Kasumi-1 (cell line): ENCODE data around the gene BCL10.

Experiments
- DNase-seq, 2 experiments: peaks; one replicate each; lab custom pipeline; 2025; lab: John Stamatoyannopoulos, UW

Gene BCL10

DNA sequence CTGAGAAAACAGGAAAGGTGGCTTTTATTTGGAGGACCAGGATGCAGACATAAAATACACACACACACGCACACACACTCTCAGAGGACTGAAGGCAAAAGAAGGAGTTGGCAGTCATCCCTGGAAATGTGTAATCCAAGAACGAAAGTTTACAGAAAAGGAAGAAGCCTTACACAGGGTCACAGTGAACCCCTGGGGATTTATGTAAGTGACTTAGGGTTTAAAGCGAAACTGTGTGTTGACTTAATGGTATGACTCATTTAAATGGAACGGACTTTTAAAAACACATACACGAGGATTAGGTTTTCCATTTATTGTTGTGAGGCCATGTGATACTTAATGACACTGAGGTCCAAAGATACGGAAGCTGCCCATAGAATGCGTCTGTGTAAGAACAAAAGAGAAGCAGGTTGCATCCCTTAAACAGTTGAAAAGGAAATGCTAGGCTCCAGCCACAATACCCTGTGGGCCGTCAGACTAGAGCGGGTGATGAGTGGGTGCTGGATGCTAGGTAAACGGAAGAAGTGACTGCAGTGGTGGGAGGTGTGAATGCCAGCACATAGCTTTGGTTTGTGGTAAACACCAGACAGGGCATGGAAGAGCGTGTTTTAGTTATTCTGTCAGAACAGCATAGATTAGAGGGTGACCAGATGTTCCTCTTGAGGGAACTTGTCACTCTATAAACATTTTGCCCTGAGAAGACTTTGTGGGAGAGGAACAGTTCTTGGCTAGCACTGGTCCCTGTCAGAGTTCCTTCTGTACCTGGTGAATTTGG lies 21.6 kb upstream of the BCL10 start:
- DNase-seq, result no peak

DNA sequence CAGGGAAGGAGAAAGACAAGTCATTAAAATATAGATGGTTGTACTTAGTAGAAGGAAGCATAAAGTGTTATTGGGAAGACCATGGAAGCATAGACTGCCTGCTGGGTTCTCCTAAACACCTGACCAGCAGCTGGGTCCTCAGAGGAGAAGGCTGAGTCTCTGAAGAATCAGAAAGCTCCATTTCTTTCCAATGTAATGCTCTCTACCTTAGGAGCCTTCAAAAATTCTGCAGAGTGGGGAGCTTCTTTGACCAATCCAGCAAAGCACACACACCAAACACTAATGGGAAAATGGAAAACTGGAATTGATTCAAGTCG lies 21.1 kb upstream of the BCL10 start:
- DNase-seq, result no peak

GRCh38 chr1:85296980-85297379 lies 20.5 kb upstream of the BCL10 start:
- no peak for DNase-seq

DNA sequence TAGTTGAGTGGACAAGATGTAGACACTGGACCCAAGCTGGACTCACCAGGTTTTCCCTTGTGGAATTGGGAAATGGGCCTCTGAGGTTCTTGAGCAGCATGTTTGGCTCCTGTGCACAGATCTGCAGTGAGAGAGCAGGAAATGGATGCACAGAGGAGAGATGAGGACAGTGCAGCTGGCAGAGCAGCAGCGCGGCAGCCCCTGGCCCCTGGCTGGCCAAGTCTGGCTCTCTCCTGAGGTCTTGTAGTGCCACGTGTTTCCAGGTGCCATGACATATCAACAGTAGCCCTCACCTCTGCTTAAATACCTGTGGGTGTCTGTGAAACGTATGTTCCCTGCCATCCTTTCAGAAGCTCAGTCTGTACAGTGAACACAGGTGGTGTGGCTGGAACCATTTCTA lies 19.2 kb upstream of the BCL10 start:
- DNase-seq, result no peak

DNA sequence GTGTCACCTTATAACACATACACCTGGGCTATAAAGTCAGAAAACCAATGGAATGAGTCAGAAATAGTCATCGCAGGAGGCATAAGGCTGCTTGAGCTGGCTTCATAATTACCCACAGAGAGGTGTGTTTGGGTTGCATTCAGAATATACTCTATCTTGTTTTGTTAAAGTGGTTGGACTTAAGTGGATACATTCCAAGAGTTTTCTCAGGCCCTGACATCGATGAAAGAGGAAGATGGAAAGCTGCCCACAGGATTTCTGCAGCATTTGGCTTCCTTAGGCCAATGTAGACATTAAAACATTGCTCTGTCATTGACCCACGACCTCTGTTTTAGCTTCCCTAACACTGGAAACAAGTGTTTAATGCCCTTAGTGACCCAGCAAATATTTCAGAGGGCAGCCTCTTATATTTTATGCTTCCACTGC lies 18.6 kb upstream of the BCL10 start:
- no peak for DNase-seq

DNA sequence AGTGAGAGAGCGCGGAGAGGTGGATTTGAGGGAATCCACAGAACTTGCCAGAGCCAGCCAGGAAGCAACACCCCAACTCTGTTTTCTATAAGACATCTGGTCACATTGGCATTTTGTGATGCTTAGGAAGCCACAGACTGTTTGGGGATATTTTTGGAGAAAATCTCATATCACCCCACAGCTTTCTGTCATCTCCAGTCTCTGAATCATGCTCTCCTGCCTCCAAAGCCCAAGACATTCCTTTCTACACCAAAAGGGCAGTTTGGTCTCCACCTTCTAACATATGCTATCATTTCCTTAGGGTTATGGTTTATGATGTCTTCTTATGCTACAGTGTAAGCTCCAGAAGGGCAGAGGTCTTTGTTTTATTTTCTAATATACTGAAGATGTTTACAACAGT lies 14.4 kb upstream of the BCL10 start:
- no peak for DNase-seq

DNA sequence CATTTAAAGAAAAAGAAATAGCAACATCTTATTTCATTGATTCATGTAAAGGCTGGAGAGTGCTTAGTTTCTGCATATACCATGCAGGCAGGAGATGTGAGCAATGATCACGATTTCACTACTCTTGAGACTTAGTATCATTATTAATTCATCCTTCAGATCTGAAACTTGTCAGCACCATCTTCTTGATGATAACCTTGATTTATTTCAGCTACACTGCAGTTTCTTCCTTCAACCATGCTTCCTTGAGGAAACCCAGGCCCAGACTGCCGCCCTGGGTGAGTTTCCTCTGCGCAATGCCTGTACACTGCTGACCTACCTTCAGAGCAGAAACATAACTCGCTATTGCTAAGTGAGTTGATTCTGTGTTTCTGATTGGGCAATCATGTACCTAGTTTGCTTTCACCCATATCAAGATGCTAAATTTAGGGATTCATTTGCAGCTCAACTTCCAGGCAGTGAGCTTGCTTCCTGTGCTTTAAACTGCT lies 13.5 kb upstream of the BCL10 start:
- DNase-seq, result no peak

DNA sequence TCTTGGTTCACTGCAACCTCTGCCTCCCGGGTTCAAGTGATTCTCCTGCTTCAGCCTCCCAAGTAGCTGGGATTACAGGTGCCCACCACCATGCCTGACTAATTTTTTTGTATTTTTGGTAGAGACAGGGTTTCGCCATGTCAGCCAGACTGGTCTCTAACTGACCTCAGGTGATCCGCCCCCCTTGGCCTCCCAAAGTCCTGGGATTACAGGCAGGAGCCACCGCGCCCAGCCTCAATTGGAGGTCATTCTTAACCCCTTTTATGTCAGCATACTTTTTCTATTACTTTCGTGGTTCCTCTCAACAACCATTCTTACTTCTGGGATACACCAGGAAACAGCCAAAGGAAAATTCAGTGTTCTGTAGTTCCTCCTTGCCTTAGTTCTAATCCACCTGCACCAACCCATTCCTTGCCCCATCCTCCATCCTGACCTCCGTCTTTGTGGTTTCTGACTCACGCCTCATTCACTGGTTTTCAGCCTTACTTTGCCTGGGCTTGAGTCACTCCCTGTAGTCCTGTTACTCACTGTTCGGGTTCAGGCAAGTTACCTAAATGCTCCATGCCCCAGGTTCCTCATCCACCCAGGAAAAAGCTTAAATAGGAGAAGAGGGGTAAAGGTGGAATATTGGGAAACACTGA lies 12.9 kb upstream of the BCL10 start:
- peak; percentile 34 to 37 for DNase-seq

GRCh38 chr1:85284202-85284601 lies 7.8 kb upstream of the BCL10 start:
- no peak for DNase-seq

GRCh38 chr1:85283475-85284199 lies 7.2 kb upstream of the BCL10 start:
- DNase-seq, result no peak

DNA sequence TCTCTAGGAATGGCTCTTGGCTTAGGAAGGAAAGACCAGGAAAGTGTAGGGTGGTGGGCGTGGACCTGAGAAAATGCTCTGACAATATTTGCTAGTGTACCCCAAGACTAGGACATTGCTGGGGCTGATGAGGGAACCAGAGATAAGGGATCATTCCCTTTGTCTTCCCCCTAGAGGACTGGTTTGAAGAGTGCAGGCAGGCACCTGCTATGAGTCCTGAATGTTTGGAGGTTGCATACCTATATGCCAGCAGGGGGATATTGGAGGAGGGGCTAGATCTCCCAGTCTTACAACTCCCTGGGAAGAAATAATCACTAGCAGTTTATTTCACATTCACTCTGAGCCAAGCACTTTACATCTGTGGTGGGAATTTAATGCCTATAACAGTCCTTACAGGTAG lies 6.0 kb upstream of the BCL10 start:
- peak in 1 of 2 experiments; percentile 25 for DNase-seq

DNA sequence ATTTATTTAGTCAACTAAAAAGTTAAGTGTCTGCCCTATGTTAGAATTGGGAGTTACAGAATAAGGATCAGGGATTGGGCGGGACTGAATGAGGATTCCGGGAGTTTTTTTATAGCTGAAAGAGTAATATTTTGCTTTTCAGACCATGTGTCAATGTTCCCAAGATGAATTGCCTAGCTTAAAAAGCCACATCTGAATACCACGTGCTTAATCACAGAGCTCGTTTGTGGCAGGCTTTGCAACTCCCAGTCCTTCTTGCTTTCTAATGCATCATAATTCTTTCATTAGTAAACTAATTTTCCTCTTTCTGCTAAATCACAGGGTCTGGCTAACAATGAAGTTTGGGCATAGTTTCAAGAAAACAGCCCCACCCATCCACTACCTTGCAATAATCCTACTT lies 4.2 kb upstream of the BCL10 start:
- DNase-seq, result no peak

DNA sequence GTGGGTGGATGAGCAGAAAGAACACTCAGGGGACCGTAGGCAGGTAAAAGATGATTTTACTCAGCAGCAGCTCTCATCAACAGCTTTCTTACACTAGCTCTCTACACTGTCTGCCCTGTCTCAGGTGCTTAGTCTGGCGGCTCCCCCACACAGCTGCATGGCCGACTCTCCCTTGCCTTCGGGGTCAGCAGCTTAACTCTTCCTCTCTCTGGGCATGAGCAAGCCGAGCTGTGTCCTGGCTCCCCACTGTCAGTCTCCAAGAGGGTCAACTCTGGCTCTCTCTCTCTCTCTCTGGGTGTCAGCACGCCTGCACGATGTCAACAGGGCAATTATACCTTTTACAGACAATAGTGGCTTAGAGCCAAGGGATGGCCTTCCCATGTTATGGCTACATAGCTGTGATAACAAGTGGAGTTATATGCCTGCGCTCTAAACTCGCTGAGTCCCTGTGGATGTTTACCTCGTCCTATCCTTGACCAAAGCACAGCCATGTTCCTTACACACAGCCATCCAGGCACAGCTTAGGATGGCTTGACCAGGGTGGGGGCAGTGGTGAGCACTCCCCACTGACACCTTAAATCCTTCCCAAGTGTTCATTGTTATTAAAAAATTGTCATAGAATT lies 3.1 kb upstream of the BCL10 start:
- no peak for DNase-seq

- DNase-seq, result peak in 1 of 2 experiments; percentile 18
Observed at GRCh38 chr1:85278853-85279314, 2.5 kb upstream of the BCL10 start.

- DNase-seq, result no peak
Observed at GRCh38 chr1:85277802-85278201, 1.4 kb upstream of the BCL10 start.

DNA sequence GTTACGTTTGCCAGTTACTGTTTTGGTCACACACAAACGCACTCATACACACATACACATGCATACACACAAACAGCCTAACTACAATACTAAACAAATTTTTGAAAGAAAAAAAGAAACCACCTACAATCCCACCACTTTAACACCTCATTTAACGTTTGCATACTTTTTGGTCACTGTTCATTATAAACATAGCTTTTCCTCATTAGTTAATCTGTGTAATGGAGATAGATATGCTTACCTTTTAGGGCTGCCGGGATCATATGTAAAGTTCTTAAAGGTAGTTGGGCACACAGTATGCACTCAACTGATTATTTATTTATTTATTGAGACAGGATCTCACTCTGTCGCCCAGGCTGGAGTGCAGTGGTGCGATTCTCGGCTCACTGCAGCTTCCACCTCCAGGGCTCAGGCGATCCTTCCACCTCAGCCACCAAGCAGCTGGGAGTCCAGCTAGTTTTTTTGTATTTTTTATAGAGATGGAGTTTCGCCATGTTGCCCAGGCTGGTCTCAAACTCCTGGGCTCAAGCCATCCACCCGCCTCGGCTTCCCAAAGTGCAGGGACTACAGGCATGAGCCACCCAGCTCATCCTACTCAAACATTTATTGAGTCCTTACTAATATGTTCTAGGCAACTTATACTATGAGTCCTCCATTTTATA lies 677 bp upstream of the BCL10 start:
- no peak for DNase-seq

DNA sequence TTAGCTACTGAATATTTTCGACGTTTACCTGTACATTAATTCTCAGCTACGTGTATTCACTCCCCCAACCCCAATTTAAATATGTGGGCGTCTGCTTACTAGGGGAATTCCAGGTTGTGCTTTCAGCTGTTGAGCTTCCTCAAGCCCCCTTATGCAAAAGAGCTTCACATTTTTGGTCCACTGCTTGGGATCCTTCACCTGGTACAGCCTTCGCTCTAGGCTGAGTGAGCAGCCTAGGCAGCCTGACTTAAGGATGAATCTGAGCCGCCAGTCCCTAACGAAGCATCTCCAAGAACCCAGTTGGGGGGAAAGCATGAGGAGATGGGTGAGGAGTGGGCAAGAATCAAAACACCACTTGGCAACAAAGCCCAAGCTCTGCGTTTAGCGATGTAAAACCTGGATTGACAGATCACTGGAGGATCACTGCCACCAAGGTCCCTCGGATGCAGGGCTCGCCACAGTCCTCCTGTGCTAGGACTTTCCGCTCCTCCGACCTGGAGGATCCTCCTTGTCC lies 674 bp downstream of the BCL10 start:
- no peak for DNase-seq

DNA sequence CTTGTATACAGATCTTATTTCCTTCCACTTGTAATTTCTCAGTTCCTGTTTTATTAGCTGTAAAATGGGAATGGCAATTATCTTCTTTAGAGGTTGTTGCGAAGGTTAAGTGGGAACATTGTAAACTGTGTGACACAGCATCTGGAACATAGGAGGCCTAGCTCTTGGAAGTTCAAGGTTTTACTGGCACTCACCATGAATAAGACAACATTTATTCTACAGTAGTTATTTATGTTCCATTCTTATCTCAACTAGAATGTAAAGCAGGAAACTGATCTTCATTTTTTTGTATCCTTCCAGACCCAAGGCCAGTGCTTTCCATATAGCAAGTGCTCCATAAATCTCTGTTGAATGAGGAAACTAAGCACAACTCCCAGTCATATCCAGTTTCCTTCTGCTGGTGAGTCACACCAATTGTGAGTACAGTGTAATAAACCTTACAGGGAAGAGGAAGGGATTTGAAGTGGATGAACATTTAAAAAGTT lies 1.4 kb downstream of the BCL10 start:
- DNase-seq, result peak; percentile 17 to 29

GRCh38 chr1:85273397-85273796 lies 3.0 kb downstream of the BCL10 start:
- DNase-seq, result no peak

DNA sequence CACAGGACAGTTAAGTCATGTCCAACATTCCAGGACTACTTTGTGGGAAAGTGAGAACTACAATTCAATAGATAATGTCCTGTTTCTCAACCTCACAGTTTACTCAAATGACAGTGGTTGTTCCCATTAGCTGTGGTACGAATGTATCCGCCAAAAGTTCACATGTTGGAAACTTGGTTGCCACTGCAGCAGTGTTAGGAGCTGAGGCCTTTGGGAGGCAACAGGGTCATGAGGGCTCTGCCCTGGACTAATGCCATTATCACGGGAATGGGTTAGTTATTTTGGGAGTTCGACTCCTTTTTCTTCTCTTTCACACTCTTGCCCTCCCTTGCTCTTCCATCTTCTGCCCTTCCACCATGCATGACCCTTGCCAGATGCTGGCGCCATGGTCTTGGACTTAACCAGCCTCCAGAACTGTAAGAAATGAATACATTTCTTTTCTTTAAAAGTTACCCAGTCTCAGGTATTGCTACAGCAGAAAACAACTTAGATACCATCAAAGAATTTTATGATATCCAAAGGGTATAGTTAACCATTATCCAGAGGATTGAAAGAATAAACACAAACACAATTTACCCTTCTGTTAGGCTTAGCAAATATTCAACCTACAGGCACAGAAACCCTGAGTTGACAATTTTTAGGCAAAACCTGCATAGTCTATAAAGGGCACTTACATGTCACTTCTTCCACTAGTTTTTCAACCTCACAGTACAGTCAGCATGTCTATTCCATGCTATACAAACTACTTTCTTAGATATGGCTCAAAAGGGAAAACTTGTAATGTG lies 7.4 kb downstream of the BCL10 start:
- DNase-seq, result no peak

- peak in 1 of 2 experiments; percentile 28 for DNase-seq
Observed at GRCh38 chr1:85267313-85267712, 9.1 kb downstream of the BCL10 start.
